WTC11 (cell line): Measurements from ENCODE around the gene HAND1. TPM values are rescaled to one million over a fixed set of nuclear protein-coding genes. Genes with fewer than 3 reads are reported as not detected.

Experiments used
- ATAC-seq: fragments of 200-7000 bp; cut with Tn5 transposase; 2 replicates; pipeline ENCODE4 v1.10.0; 2021; ENCODE audit warnings: mild to moderate bottlenecking, moderate library complexity
- CTCF ChIA-PET: fragments of 300-600 bp; sonication (Branson Sonifier 250); formaldehyde crosslinking; loops from one replicate; lab custom pipeline; 2021; ENCODE audit warnings: antibody characterized with exemption; lab: Charles Lee
- POLR2A ChIA-PET: fragments of 350-600 bp; sonication (Branson Sonifier 250); formaldehyde crosslinking; loops from one replicate; lab custom pipeline; 2021; ENCODE audit warnings: antibody characterized with exemption; lab: Charles Lee
- DNase-seq: peaks from one replicate; pipeline ENCODE4 v3.0.0; 2021; ENCODE audit warnings: low spot score
- H3K27ac Mint-ChIP-seq: 2 replicates; pipeline ENCODE4 v1.8.0; 2021; ENCODE audit warnings: mixed read lengths
- H3K27me3 Mint-ChIP-seq: 2 replicates; pipeline ENCODE4 v1.8.0; 2021; ENCODE audit warnings: low read depth, mild to moderate bottlenecking, moderate library complexity, mixed read lengths
- H3K36me3 Mint-ChIP-seq: 2 replicates; pipeline ENCODE4 v1.8.0; 2021; ENCODE audit warnings: mixed read lengths
- H3K4me1 Mint-ChIP-seq: 2 replicates; pipeline ENCODE4 v1.8.0; 2022; ENCODE audit warnings: mixed read lengths
- H3K4me3 Mint-ChIP-seq: 2 replicates; pipeline ENCODE4 v1.8.0; 2021; ENCODE audit warnings: mild to moderate bottlenecking, moderate library complexity, mixed read lengths
- H3K9me3 Mint-ChIP-seq: 2 replicates; pipeline ENCODE4 v1.8.0; 2021; ENCODE audit warnings: mixed read lengths
- AFF4 ChIP-seq: sonication (generic); formaldehyde crosslinking; IDR thresholded peaks from 2 replicates; pipeline ENCODE4 v1.8.1; 2023; ENCODE audit warnings: mild to moderate bottlenecking, missing genetic modification reagents, borderline replicate concordance
- ARID4B ChIP-seq: sonication (generic); formaldehyde crosslinking; IDR thresholded peaks from 2 replicates; pipeline ENCODE4 v1.8.0; 2023; ENCODE audit warnings: missing genetic modification reagents, mild to moderate bottlenecking, borderline replicate concordance
- FOXP4 ChIP-seq: sonication (generic); formaldehyde crosslinking; IDR thresholded peaks from 2 replicates; pipeline ENCODE4 v1.8.0; 2022; ENCODE audit warnings: mild to moderate bottlenecking, missing genetic modification reagents
- PRDM15 ChIP-seq: sonication (generic); formaldehyde crosslinking; IDR thresholded peaks from 2 replicates; pipeline ENCODE4 v1.8.0; 2022; ENCODE audit warnings: missing genetic modification reagents
- RELA ChIP-seq: sonication (generic); formaldehyde crosslinking; IDR thresholded peaks from 2 replicates; pipeline ENCODE4 v1.8.1; 2022; ENCODE audit warnings: missing genetic modification reagents, mild to moderate bottlenecking, borderline replicate concordance
- USF1 ChIP-seq: sonication (generic); formaldehyde crosslinking; IDR thresholded peaks from 2 replicates; pipeline ENCODE4 v1.8.0; 2022; ENCODE audit warnings: mild to moderate bottlenecking, missing genetic modification reagents
- ZNF317 ChIP-seq: sonication (generic); formaldehyde crosslinking; IDR thresholded peaks from 2 replicates; pipeline ENCODE4 v1.8.1; 2023; ENCODE audit warnings: low read depth, mild to moderate bottlenecking, moderate library complexity, missing genetic modification reagents, borderline replicate concordance
- ZNF512 ChIP-seq: sonication (generic); formaldehyde crosslinking; IDR thresholded peaks from 2 replicates; pipeline ENCODE4 v1.8.1; 2022; ENCODE audit warnings: missing genetic modification reagents, borderline replicate concordance
- total RNA-seq: library from RNA; stranded (reverse); gene quantifications from 3 replicates; pipeline ENCODE4 v1.2.3, GENCODE V29; 2021

The HAND1 gene
- total RNA-seq, 1 experiment from 2014 or later = not detected

- TF ChIP-seq ZNF512 = no peak
- TF ChIP-seq ARID4B (CRISPR knock-in tag) = no peak
Observed at GRCh38 chr5:154482528-154483449, 4.8 kb upstream of the HAND1 start (continued).

GRCh38 chr5:154481584-154482381 is 3.8 kb upstream of the HAND1 start:
- ATAC-seq = no peak
- H3K27ac Mint-ChIP-seq = no peak overlapping the region
- peak overlapping the region; percentile 58 for H3K4me3 Mint-ChIP-seq
- ChIA-PET POLR2A (no interaction called here), CTCF (interaction anchor here (0.7 to 1.3 kb wide), 2 partner anchors 13 to 130 kb away, joined by 3 to 5 read pairs; no protein-coding TSS in a partner anchor)
- DNase-seq = no peak
- H3K27me3 Mint-ChIP-seq = peaks cover 100% of the 10 kb centered on the region
- H3K36me3 Mint-ChIP-seq = no peaks in the 10 kb centered on the region
- TF ChIP-seq RELA (CRISPR knock-in tag) = no peak
- TF ChIP-seq USF1 (CRISPR knock-in tag) = no peak
- no peak for TF ChIP-seq FOXP4 (CRISPR knock-in tag)
- peak; percentile 61; the same call in 1 of the 2 replicates for TF ChIP-seq PRDM15
- no peak for TF ChIP-seq AFF4
- no peak for TF ChIP-seq ZNF317 (CRISPR knock-in tag)
- H3K9me3 Mint-ChIP-seq = no peaks in the 10 kb centered on the region
- H3K4me1 Mint-ChIP-seq = peaks cover 77% of the 10 kb centered on the region
